ENCODE results near the gene LNX1. TPM values are rescaled to one million over a fixed set of nuclear protein-coding genes. Genes with fewer than 3 reads are reported as not detected.

The LNX1 gene
- 5.1 TPM in 2 replicates for total RNA-seq (ENCODE audit: low replicate concordance)

DNA sequence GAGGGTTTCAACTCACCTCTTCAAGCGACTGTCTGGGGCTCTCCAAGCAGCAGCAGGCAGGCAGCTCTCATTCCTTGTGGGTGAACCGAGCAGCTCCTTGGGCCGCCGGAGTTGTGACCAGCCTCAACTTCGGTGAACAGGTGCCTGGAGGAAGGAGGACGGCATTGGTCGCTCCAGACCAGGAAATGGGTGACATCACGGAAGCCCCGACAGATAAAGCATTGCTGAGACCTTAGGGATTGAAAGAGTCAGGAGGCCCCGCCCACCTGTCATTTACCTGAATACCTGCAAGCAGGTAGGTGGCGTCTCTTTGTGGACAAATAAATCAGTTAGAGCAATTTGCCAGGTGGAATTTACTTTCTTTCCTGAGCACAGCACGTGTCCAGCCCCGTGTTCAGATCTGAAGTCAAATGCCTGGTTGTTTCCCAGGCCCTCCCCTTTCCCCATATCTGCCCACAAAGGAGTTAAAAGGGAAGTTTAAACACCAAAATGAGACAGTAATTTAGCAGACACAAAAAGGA lies at the start of gene LNX1:
Gene LNX1 (minus strand): TSS at position 115 of the 521 bp plus-strand sequence. CDS start 17,484 bp downstream, outside the sequence.

Other genes with a start within 250 kb of the LNX1 start
- 35.2 and 49.6 TPM in 2 replicates for gene SCFD2, start 225.4 kb downstream of the LNX1 start, total RNA-seq (ENCODE audit: low replicate concordance)
- 63.0 and 97.8 TPM in 2 replicates for gene FIP1L1, start 213.8 kb downstream of the LNX1 start, total RNA-seq (ENCODE audit: low replicate concordance)

All from smooth muscle cell of the coronary artery (primary cell).